HepG2 (cell line): Measurements from ENCODE around the gene KIF13A. TPM values are rescaled to one million over a fixed set of nuclear protein-coding genes. Genes with fewer than 3 reads are reported as not detected.

Experiments
- ATAC-seq: fragments of 200-7000 bp; cut with Tn5 transposase; 3 replicates; pipeline ENCODE4 v1.9.1; 2020; ENCODE audit warnings: mild to moderate bottlenecking, moderate library complexity
- BruUV-seq: library from RNA; stranded (reverse); fragments of 400-500 nt; replicated peaks from 2 replicates; lab custom pipeline; 2021; lab: Mats Ljungman, UMichigan
- CTCF ChIA-PET: fragments of 300-600 bp; formaldehyde crosslinking; extraction: SDS; loops from one replicate; lab custom pipeline; 2021; ENCODE audit warnings: low total read pairs, inconsistent platforms, low intra/inter-chr PET ratio; lab: Yijun Ruan, JAX
- POLR2A ChIA-PET: fragments of 350-600 bp; sonication (Branson Sonifier 250); formaldehyde crosslinking; loops from one replicate; lab custom pipeline; 2020; ENCODE audit warnings: antibody characterized with exemption, inconsistent platforms; lab: Yijun Ruan, JAX
- DNase-seq: peaks from one replicate; pipeline ENCODE4 v3.0.0-alpha.2; 2015; ENCODE audit warnings: low spot score
- FAIRE-seq: peaks from 3 replicates; lab custom pipeline; 2011; peaks lifted over from hg19 to GRCh38; lab: Jason Lieb, UNC
- H2AFZ ChIP-seq: one replicate; pipeline ENCODE4 v1.6.1; 2011; ENCODE audit warnings: low read length, inconsistent platforms
- H3K27ac ChIP-seq: fragments of 300-600 bp; 3 replicates; pipeline ENCODE4 v1.8.0; 2011; ENCODE audit warnings: mixed run types, mild to moderate bottlenecking, mixed read lengths, low read length, inconsistent platforms; ENCODE audit not compliant: insufficient read depth; ENCODE audit errors: extremely low read length
- H3K27me3 ChIP-seq, 2 experiments: fragments of 200-600 bp in 1 of 2; 2 replicates in 1 of 2; 3 replicates in 1 of 2; pipeline versions ENCODE4 v1.6.0 to v1.8.0; 2011; ENCODE audit warnings: low read length in 2 of 2, mild to moderate bottlenecking in 2 of 2, moderate library complexity in 2 of 2, inconsistent platforms in 1 of 2; ENCODE audit not compliant: insufficient read depth in 2 of 2, control insufficient read depth in 1 of 2
- H3K36me3 ChIP-seq, 2 experiments: fragments of 200-600 bp in 1 of 2; replicated peaks in 1 of 2; 2 replicates in 1 of 2; 3 replicates in 1 of 2; pipeline versions ENCODE4 v1.5.1 to v1.8.0; 2011; ENCODE audit warnings: low read length in 2 of 2, inconsistent platforms in 1 of 2; ENCODE audit not compliant: insufficient read depth in 2 of 2, control insufficient read depth in 1 of 2
- H3K4me1 ChIP-seq: 2 replicates; pipeline ENCODE4 v1.5.1; 2012; ENCODE audit warnings: low read length, inconsistent platforms; ENCODE audit not compliant: insufficient read depth
- H3K4me2 ChIP-seq: 2 replicates; pipeline ENCODE4 v1.6.0; 2011; ENCODE audit warnings: low read depth, low read length, inconsistent platforms
- H3K4me3 ChIP-seq, 3 experiments: fragments of 200-600 bp in 1 of 3; sonication (generic), shearing (Covaris generic) in 1 of 3; replicated peaks in 1 of 3; 2 replicates each; pipeline ENCODE4 v1.5.1; 2011 to 2016; ENCODE audit warnings: low read length in 3 of 3, inconsistent platforms in 2 of 3, low read depth in 2 of 3, mild to moderate bottlenecking in 2 of 3, control low read depth in 1 of 3, mixed read lengths in 1 of 3; ENCODE audit not compliant: insufficient read depth in 1 of 3
- H3K79me2 ChIP-seq: one replicate; pipeline ENCODE4 v1.6.1; 2011; ENCODE audit warnings: low read length, inconsistent platforms; ENCODE audit not compliant: insufficient read depth
- H3K9ac ChIP-seq: 2 replicates; pipeline ENCODE4 v1.6.0; 2011; ENCODE audit warnings: mild to moderate bottlenecking, low read depth, low read length, inconsistent platforms; ENCODE audit not compliant: insufficient read depth
- H3K9me3 ChIP-seq: 2 replicates; pipeline ENCODE4 v1.5.1; 2012; ENCODE audit warnings: mild to moderate bottlenecking, low read length
- H4K20me1 ChIP-seq: 2 replicates; pipeline ENCODE4 v1.6.0; 2011; ENCODE audit warnings: inconsistent platforms, mild to moderate bottlenecking, low read length, moderate library complexity; ENCODE audit not compliant: insufficient read depth
- PREB ChIP-seq: sonication (generic); formaldehyde crosslinking; IDR thresholded peaks from 2 replicates; pipeline ENCODE4 v1.4.0; 2020; ENCODE audit warnings: missing genetic modification reagents
- SAP130 ChIP-seq: IDR thresholded peaks from 2 replicates; pipeline ENCODE4 v1.6.1; 2016; ENCODE audit warnings: low read depth
- SMAD3 ChIP-seq: sonication (generic); formaldehyde crosslinking; IDR thresholded peaks from 2 replicates; pipeline ENCODE4 v1.4.0; 2020; ENCODE audit warnings: missing genetic modification reagents
- ZFP36L2 ChIP-seq: sonication (generic); formaldehyde crosslinking; IDR thresholded peaks from 2 replicates; pipeline ENCODE4 v1.4.0; 2020; ENCODE audit warnings: missing genetic modification reagents
- ZNF280D ChIP-seq: sonication (generic); formaldehyde crosslinking; IDR thresholded peaks from 2 replicates; pipeline ENCODE4 v1.5.1; 2020; ENCODE audit warnings: mild to moderate bottlenecking, missing genetic modification reagents
- ZNF331 ChIP-seq: sonication (generic); formaldehyde crosslinking; IDR thresholded peaks from 2 replicates; pipeline ENCODE4 v1.4.0; 2020; ENCODE audit warnings: missing genetic modification reagents
- ZNF530 ChIP-seq: sonication (generic); formaldehyde crosslinking; IDR thresholded peaks from 2 replicates; pipeline ENCODE4 v1.5.0; 2020; ENCODE audit warnings: low read depth, mild to moderate bottlenecking, missing genetic modification reagents
- WGBS: methylation state at CpG from one replicate; pipeline ENCODE4 v1.1.6; 2017; ENCODE audit warnings: low lambda C conversion rate; 5-methylcytosine and 5-hydroxymethylcytosine counted together
- in situ Hi-C: cut with HindIII; loops from 2 replicates; pipeline ENCODE4 v1.10.0; 2017; ENCODE audit warnings: low pct_unique_long_range_greater_than_20kb; ENCODE audit not compliant: extremely low pct_ligation_motif_present
- intact Hi-C: fragments of 100-400 bp; cut with micrococcal nuclease; formaldehyde crosslinking; loops from one replicate; pipeline ENCODE4 v1.10.0; 2022; ENCODE audit not compliant: unreplicated experiment
- polyA plus RNA-seq, 8 experiments: library from polyadenylated mRNA; depleted of rRNA in 3 of 8; stranded (reverse) in 7 of 8; unstranded in 1 of 8; fragments of >200 nt; fragmentation: Illumina TruSeq in 4 of 8; extraction: Trizol in 4 of 8; gene quantifications; 2 replicates each; pipeline versions ENCODE4 v1.2.1 to v1.2.3, GENCODE V29; 2011 to 2016; ENCODE audit warnings: low read depth in 4 of 8, missing spikeins in 1 of 8, mixed read lengths in 1 of 8; ENCODE audit not compliant: insufficient read depth in 1 of 8
- total RNA-seq, 5 experiments: library from RNA; depleted of rRNA; stranded (reverse); fragments of >200 nt; fragmentation: Illumina TruSeq; extraction: Trizol; gene quantifications; 2 replicates each; pipeline ENCODE4 v1.2.3, GENCODE V29; 2016; ENCODE audit warnings: low read depth in 1 of 5

KIF13A gene
- total and polyA plus RNA-seq, 2 of the 13 experiments (the other 11 are each of a cell fraction or from before 2014, with no cell fraction given) = 21.1 to 37.2 TPM

GRCh38 chr6:17894905-17895304 is 92.5 kb downstream of the KIF13A start:
- no peak overlapping the region for H3K4me2 ChIP-seq
- FAIRE-seq (no peak), DNase-seq (no peak), ATAC-seq (no peak)
- in situ Hi-C loops = no loop called here
- H3K27me3 ChIP-seq = no peaks in the 10 kb centered on the region
- TF ChIP-seq ZNF280D (peak; percentile 98), SMAD3 (CRISPR knock-in tag) (no peak), ZNF331 (CRISPR knock-in tag) (0 out of 2 replicates have a peak, but pooled peaks have one; percentile 27)
- no peak overlapping the region for H3K4me3 ChIP-seq
- peaks cover 9 to 26% of the 10 kb centered on the region in 2 experiments for H3K36me3 ChIP-seq
- H3K9me3 ChIP-seq = peaks cover 29% of the 10 kb centered on the region
- BruUV-seq = no TSS peak
- H3K9ac ChIP-seq = no peak overlapping the region
- intact Hi-C loops = no loop called here
- H3K4me1 ChIP-seq = peaks cover 8% of the 10 kb centered on the region; the same call in 1 of the 2 replicates
- H4K20me1 ChIP-seq = no peaks in the 10 kb centered on the region
- H2AFZ ChIP-seq = no peak overlapping the region
- CTCF ChIA-PET = no interaction called here
- 98% methylated on average over 1 of the region's 1 CpG for WGBS
- POLR2A ChIA-PET = no interaction called here
- H3K79me2 ChIP-seq = no peaks in the 10 kb centered on the region
- H3K27ac ChIP-seq = no peak overlapping the region

GRCh38 chr6:17894191-17894590 is 93.2 kb downstream of the KIF13A start:
- H3K4me1 ChIP-seq = peaks cover 8% of the 10 kb centered on the region; the same call in 1 of the 2 replicates
- TF ChIP-seq SAP130 (CRISPR knock-in tag) = no peak
- TF ChIP-seq ZFP36L2 (CRISPR knock-in tag) = no peak
- TF ChIP-seq PREB (CRISPR knock-in tag) = no peak
- TF ChIP-seq ZNF530 (CRISPR knock-in tag) = no peak
- BruUV-seq = no TSS peak
- H3K9me3 ChIP-seq = peaks cover 29% of the 10 kb centered on the region
- no peaks in the 10 kb centered on the region for H4K20me1 ChIP-seq
- peaks cover 9 to 26% of the 10 kb centered on the region in 2 experiments for H3K36me3 ChIP-seq
- H3K79me2 ChIP-seq = no peaks in the 10 kb centered on the region
- H2AFZ ChIP-seq = no peak overlapping the region
- H3K27me3 ChIP-seq = no peaks in the 10 kb centered on the region
- 98% methylated on average over 6 of the region's 6 CpGs for WGBS
- ATAC-seq (no peak), FAIRE-seq (no peak), DNase-seq (no peak)
- intact Hi-C loops (no loop called here), in situ Hi-C loops (no loop called here)
- no peak overlapping the region for H3K4me2 ChIP-seq
- no peak overlapping the region for H3K9ac ChIP-seq
- H3K27ac ChIP-seq = no peak overlapping the region
- no peak overlapping the region for H3K4me3 ChIP-seq
- ChIA-PET POLR2A (no interaction called here), CTCF (no interaction called here)
